Stomach (tissue), 4 donors: ENCODE measurements around the gene CHMP1A.

Experiments used
- EP300 ChIP-seq: sonication (generic); formaldehyde crosslinking; IDR thresholded peaks from one replicate; pipeline ENCODE4 v1.6.1; 2017; ENCODE audit warnings: antibody characterized with exemption
- TF ChIP-seq, protein P1 (sequence below), 7 experiments: fragments of 450-650 bp in 4 of 7; fragments of 200-600 bp in 3 of 7; sonication (generic) in 3 of 7; IDR thresholded peaks; one replicate each; pipeline ENCODE4 v1.5.1; 2016 to 2019; ENCODE audit warnings: antibody characterized with exemption in 7 of 7, control low read depth in 2 of 7, mild to moderate bottlenecking in 1 of 7

DNA sequence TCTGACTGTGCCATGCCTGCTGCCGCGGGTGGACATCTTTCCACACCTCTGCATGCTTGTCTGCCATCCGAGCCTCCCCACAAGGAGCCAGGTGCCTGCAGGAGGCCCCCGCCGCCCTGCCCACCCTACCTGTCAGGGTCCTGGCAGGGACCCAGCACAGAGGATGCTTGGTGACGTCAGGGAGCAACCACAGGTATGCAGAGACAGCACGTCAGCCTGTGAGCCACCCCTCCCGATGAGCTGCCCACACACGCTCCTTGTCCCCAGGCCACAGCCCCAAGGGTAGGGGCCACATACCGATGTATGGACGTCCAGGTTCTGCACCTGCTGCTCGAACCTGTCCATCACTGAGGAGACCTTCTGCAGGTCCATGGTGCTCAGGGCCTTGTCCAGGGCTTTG, 10.6 kb downstream of the CHMP1A start:
- TF ChIP-seq, protein P1, sequence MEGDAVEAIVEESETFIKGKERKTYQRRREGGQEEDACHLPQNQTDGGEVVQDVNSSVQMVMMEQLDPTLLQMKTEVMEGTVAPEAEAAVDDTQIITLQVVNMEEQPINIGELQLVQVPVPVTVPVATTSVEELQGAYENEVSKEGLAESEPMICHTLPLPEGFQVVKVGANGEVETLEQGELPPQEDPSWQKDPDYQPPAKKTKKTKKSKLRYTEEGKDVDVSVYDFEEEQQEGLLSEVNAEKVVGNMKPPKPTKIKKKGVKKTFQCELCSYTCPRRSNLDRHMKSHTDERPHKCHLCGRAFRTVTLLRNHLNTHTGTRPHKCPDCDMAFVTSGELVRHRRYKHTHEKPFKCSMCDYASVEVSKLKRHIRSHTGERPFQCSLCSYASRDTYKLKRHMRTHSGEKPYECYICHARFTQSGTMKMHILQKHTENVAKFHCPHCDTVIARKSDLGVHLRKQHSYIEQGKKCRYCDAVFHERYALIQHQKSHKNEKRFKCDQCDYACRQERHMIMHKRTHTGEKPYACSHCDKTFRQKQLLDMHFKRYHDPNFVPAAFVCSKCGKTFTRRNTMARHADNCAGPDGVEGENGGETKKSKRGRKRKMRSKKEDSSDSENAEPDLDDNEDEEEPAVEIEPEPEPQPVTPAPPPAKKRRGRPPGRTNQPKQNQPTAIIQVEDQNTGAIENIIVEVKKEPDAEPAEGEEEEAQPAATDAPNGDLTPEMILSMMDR (IDR thresholded peaks at IDR 0.05) = no peak
- TF ChIP-seq EP300 = no peak
